Activated CD8-positive, alpha-beta T cell treated with anti-CD3 and anti-CD28 coated beads, Interleukin-2, amount 10 ng/mL, durations not matched to agents 7 days and 5 days (primary cell): Measurements from ENCODE around the gene SIRT6. TPM values are rescaled to one million over a fixed set of nuclear protein-coding genes. Genes with fewer than 3 reads are reported as not detected.
"Not testable (repeated sequence)": the region's sequence is repeated elsewhere in the genome, so short reads cannot be mapped to it uniquely, and the experiment has no call there.

Experiments used
- ATAC-seq: fragments of 150-1000 bp; cut with Tn5 transposase; one replicate; pipeline ENCODE4 v1.10.0; 2021; ENCODE audit warnings: moderate library complexity
- CTCF ChIA-PET: fragments of 350-600 bp; sonication (Branson Sonifier 250); formaldehyde crosslinking; loops from one replicate; lab custom pipeline; 2021; ENCODE audit warnings: antibody characterized with exemption; lab: Charles Lee
- POLR2A ChIA-PET: fragments of 350-600 bp; sonication (Branson Sonifier 250); formaldehyde crosslinking; loops from one replicate; lab custom pipeline; 2021; ENCODE audit warnings: antibody characterized with exemption; lab: Charles Lee
- DNase-seq: peaks from one replicate; pipeline ENCODE4 v3.0.0-alpha.2; 2020
- H3K27ac Mint-ChIP-seq: one replicate; pipeline ENCODE4 v1.8.0; 2021; ENCODE audit warnings: mild to moderate bottlenecking, mixed read lengths
- H3K27me3 Mint-ChIP-seq: one replicate; pipeline ENCODE4 v1.8.0; 2021; ENCODE audit warnings: low read depth, mixed read lengths
- H3K36me3 Mint-ChIP-seq: one replicate; pipeline ENCODE4 v1.8.0; 2021; ENCODE audit warnings: low read depth, mixed read lengths
- H3K4me1 Mint-ChIP-seq: one replicate; pipeline ENCODE4 v1.8.0; 2021; ENCODE audit warnings: low read depth, mixed read lengths
- H3K4me3 Mint-ChIP-seq: one replicate; pipeline ENCODE4 v1.8.0; 2021; ENCODE audit warnings: mild to moderate bottlenecking, mixed read lengths
- H3K9me3 Mint-ChIP-seq: one replicate; pipeline ENCODE4 v1.8.0; 2022; ENCODE audit warnings: mixed read lengths; ENCODE audit not compliant: insufficient read depth
- total RNA-seq, 2 experiments: library from RNA; stranded (reverse); gene quantifications; one replicate each; pipeline ENCODE4 v1.2.3, GENCODE V29; 2021

SIRT6 gene
- 10 to 100 TPM; 30.8 to 40.4 TPM for total RNA-seq

GRCh38 chr19:4182084-4182810 is at the start of gene SIRT6, which contains the start of gene ANKRD24:
TSS of gene SIRT6 (minus strand) at chr19:4182563. CDS start at chr19:4182539, 24 bp downstream.
TSS of gene ANKRD24 (plus strand) at chr19:4182689. CDS start at chr19:4186426, 3,737 bp downstream.
- ATAC-seq (peak; percentile 91), DNase-seq (peak; percentile 97)
- Mint-ChIP-seq H3K4me1 (peaks cover 38% of the 10 kb centered on the region), H3K36me3 (peaks cover 24% of the 10 kb centered on the region), H3K4me3 (peak within 1 kb of the TSS; percentile 98), H3K27me3 (no peaks in the 10 kb centered on the region), H3K27ac (peak within 1 kb of the TSS; percentile 97), H3K9me3 (no peaks in the 10 kb centered on the region)
- ChIA-PET CTCF (no interaction called here), POLR2A (interaction anchor here (0.6 kb wide), 1 partner anchor 420 kb away, joined by 3 read pairs; the partner anchor contains the start of gene MRPL54)

DNA sequence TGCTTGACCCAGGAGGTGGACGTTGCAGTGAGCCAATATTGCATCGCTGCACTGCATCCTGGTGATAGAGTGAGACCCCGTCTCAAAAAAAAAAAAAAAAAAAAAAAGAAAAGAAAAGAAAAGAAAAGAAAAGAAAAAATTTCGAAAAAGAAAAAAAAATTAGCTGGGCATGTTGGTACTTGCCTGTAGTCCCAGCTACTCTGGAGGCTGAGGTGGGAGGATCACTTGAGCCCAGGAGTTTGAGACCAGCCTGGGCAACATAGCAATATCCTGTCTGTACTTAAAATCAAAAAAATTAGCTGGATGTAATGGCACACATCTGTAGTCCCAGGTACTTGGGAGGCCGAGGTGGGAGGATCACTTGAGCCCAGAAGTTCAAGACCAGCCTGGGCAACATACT is 49.8 kb upstream of the SIRT6 start:
- H3K4me1 Mint-ChIP-seq, H3K9me3 Mint-ChIP-seq, ATAC-seq, H3K27ac Mint-ChIP-seq, H3K4me3 Mint-ChIP-seq, DNase-seq, POLR2A ChIA-PET, H3K36me3 Mint-ChIP-seq, H3K27me3 Mint-ChIP-seq: not testable (repeated sequence)
- CTCF ChIA-PET, result interaction anchor here (1.4 to 2.6 kb wide), 4 partner anchors 11 to 111 kb away, joined by 3 to 11 read pairs (median 6); partner anchors contain the start of genes MPND and YJU2

- H3K4me1 Mint-ChIP-seq, H3K4me3 Mint-ChIP-seq, ATAC-seq, H3K36me3 Mint-ChIP-seq, POLR2A ChIA-PET, H3K27ac Mint-ChIP-seq, H3K9me3 Mint-ChIP-seq, H3K27me3 Mint-ChIP-seq, DNase-seq: not testable (repeated sequence)
- CTCF ChIA-PET, result interaction anchor here (1.5 to 1.7 kb wide), 3 partner anchors 12 to 111 kb away, joined by 4 to 11 read pairs (median 5); partner anchors contain the start of genes MPND and YJU2
These were observed 49.2 kb upstream of the SIRT6 start for GRCh38 chr19:4231521-4231920.

DNA sequence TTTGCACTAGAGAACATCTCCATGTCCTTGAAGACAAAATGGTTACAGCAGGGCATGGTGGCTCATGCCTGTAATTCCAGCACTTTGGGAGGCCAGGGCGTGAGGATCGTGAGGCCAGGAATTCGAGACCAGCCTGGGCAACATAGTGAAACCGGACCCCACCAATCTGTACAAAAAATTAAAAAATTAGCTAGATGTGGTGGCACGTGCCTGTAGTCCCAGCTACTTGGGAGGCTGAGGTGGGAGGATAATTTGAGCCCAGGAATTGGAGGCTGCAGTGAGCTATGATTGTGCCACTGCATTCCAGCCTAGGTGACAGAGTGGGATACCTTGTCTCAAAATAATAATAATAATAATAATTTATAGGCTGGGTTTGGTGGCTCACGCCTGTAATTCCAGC is 47.9 kb upstream of the SIRT6 start:
- POLR2A ChIA-PET, result interaction anchor here (0.8 kb wide), 1 partner anchor 16 kb away, joined by 3 read pairs; the partner anchor contains the start of gene YJU2
- not testable (repeated sequence) for H3K27ac Mint-ChIP-seq, H3K27me3 Mint-ChIP-seq, H3K9me3 Mint-ChIP-seq, H3K4me3 Mint-ChIP-seq, H3K4me1 Mint-ChIP-seq, H3K36me3 Mint-ChIP-seq, DNase-seq, ATAC-seq
- CTCF ChIA-PET, result interaction anchor here (1.5 kb wide), 1 partner anchor 17 kb away, joined by 4 read pairs; the partner anchor contains the start of gene YJU2

DNA sequence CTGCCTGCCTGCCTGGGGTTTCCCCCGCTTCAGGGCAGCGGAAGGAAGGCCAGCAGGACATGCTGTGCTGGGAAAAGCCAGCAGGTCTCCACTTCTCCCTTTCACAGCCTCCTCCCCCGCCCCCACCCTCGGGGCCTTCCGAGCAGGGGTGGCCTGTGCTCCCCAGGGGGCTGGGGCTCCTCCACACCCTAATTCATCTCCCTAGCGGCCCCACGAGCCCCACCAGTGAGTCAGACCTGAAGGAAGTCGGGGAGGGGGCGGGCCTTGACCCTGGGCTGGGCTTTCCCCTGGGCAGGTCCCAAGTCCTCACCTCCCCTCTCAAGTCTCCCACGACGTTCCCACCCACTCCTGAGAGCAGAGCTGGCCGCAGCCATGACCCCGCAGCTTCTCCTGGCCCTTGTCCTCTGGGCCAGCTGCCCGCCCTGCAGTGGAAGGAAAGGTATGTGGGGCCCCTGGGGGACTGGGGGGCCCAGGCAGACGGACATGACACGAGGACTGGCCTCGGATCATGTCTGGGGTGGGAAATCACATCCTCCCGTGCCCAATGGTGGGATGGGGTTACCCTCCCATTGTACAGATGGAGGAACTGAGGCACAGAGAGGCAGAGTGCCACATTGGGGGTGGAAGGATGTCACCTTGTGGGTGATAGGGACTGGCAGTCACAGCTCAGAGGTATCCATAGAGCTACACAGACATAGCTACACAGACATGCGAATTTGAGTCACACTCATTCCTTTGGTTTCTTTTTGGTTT is 47.0 kb upstream of the SIRT6 start, which contains the start of gene EBI3:
Gene EBI3, plus strand, starts transcription at position 345 of the 753 bp plus-strand sequence. Its CDS starts 28 bp downstream, at position 373.
- ChIA-PET CTCF (no interaction called here), POLR2A (no interaction called here)
- DNase-seq (peak; percentile 45), ATAC-seq (peak; percentile 41)
- no peak within 1 kb of the TSS for H3K27ac Mint-ChIP-seq
- no peaks in the 10 kb centered on the region for H3K27me3 Mint-ChIP-seq
- peaks cover 2% of the 10 kb centered on the region for H3K4me1 Mint-ChIP-seq
- no peaks in the 10 kb centered on the region for H3K9me3 Mint-ChIP-seq
- H3K36me3 Mint-ChIP-seq, result no peaks in the 10 kb centered on the region
- no peak within 1 kb of the TSS for H3K4me3 Mint-ChIP-seq

- Mint-ChIP-seq H3K27ac (no peak overlapping the region), H3K9me3 (no peaks in the 10 kb centered on the region), H3K27me3 (no peaks in the 10 kb centered on the region), H3K36me3 (no peaks in the 10 kb centered on the region), H3K4me1 (peaks cover 2% of the 10 kb centered on the region), H3K4me3 (no peak overlapping the region)
- POLR2A ChIA-PET, result no interaction called here
- CTCF ChIA-PET, result no interaction called here
- DNase-seq, result no peak
- ATAC-seq, result no peak
These were observed 46.4 kb upstream of the SIRT6 start for GRCh38 chr19:4228765-4229178.

- Mint-ChIP-seq H3K36me3 (no peaks in the 10 kb centered on the region), H3K27me3 (no peaks in the 10 kb centered on the region), H3K4me3 (no peak overlapping the region), H3K9me3 (no peaks in the 10 kb centered on the region), H3K27ac (no peak overlapping the region), H3K4me1 (peaks cover 2% of the 10 kb centered on the region)
- ATAC-seq (no peak), DNase-seq (no peak)
- POLR2A ChIA-PET, result no interaction called here
- CTCF ChIA-PET, result no interaction called here
These were observed 45.4 kb upstream of the SIRT6 start for GRCh38 chr19:4227771-4228170.

GRCh38 chr19:4225885-4226284 is 43.5 kb upstream of the SIRT6 start:
- ChIA-PET CTCF (no interaction called here), POLR2A (no interaction called here)
- Mint-ChIP-seq H3K4me1 (no peaks in the 10 kb centered on the region), H3K9me3 (no peaks in the 10 kb centered on the region), H3K4me3 (no peak overlapping the region), H3K27ac (no peak overlapping the region), H3K27me3 (no peaks in the 10 kb centered on the region), H3K36me3 (no peaks in the 10 kb centered on the region)
- DNase-seq, result no peak
- ATAC-seq, result no peak

- DNase-seq, result no peak
- Mint-ChIP-seq H3K36me3 (no peaks in the 10 kb centered on the region), H3K27ac (no peak overlapping the region), H3K9me3 (no peaks in the 10 kb centered on the region), H3K27me3 (no peaks in the 10 kb centered on the region), H3K4me3 (no peak overlapping the region), H3K4me1 (no peaks in the 10 kb centered on the region)
- ATAC-seq, result no peak
- ChIA-PET POLR2A (interaction anchor here (0.6 kb wide), 1 partner anchor 13 kb away, joined by 3 read pairs; no protein-coding TSS in a partner anchor), CTCF (no interaction called here)
These were observed 42.1 kb upstream of the SIRT6 start for GRCh38 chr19:4224470-4224869.

DNA sequence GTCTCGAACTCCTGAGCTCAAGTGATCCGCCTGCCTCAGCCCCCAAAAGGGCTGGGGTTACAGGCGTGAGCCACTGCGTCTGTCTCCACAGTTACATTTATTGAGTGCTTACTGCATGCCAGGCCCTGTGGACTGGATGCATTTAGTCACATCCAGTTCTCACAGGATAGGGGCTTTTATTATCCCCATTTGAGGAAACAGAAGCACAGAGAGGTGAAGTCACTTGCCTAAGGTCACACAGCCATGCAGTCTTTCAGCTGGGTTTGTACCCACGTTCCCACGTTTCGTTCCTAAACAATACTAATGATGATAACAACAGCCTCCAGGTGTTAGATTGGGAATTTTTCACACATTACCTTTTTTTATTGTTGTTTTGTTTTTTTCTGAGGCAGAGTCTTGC is 37.8 kb upstream of the SIRT6 start:
- DNase-seq (no peak), ATAC-seq (no peak)
- H3K4me1 Mint-ChIP-seq, result no peaks in the 10 kb centered on the region
- no peak overlapping the region for H3K27ac Mint-ChIP-seq
- ChIA-PET POLR2A (no interaction called here), CTCF (interaction anchor here (1.1 kb wide), 1 partner anchor 81 kb away, joined by 3 read pairs; no protein-coding TSS in a partner anchor)
- H3K9me3 Mint-ChIP-seq, result peaks cover 7% of the 10 kb centered on the region
- H3K4me3 Mint-ChIP-seq, result no peak overlapping the region
- peaks cover 3% of the 10 kb centered on the region for H3K36me3 Mint-ChIP-seq
- no peaks in the 10 kb centered on the region for H3K27me3 Mint-ChIP-seq

- H3K4me1 Mint-ChIP-seq, H3K36me3 Mint-ChIP-seq, H3K4me3 Mint-ChIP-seq, H3K27me3 Mint-ChIP-seq, ATAC-seq, H3K9me3 Mint-ChIP-seq, H3K27ac Mint-ChIP-seq, DNase-seq, POLR2A ChIA-PET, CTCF ChIA-PET: not testable (repeated sequence)
These were observed 36.2 kb upstream of the SIRT6 start for GRCh38 chr19:4218523-4218922.
